HepG2 (cell line): Measurements from ENCODE around the gene RNH1. TPM values are rescaled to one million over a fixed set of nuclear protein-coding genes. Genes with fewer than 3 reads are reported as not detected.
A peak's percentile ranks its signal among the peaks of the same experiment; 100 is the strongest.

Source experiments
- ATAC-seq: fragments of 200-7000 bp; cut with Tn5 transposase; 3 replicates; pipeline ENCODE4 v1.9.1; 2020; ENCODE audit warnings: mild to moderate bottlenecking, moderate library complexity
- BruUV-seq: library from RNA; stranded (reverse); fragments of 400-500 nt; replicated peaks from 2 replicates; lab custom pipeline; 2021; lab: Mats Ljungman, UMichigan
- CTCF ChIA-PET: fragments of 300-600 bp; formaldehyde crosslinking; extraction: SDS; loops from one replicate; lab custom pipeline; 2021; ENCODE audit warnings: low total read pairs, inconsistent platforms, low intra/inter-chr PET ratio; lab: Yijun Ruan, JAX
- POLR2A ChIA-PET: fragments of 350-600 bp; sonication (Branson Sonifier 250); formaldehyde crosslinking; loops from one replicate; lab custom pipeline; 2020; ENCODE audit warnings: antibody characterized with exemption, inconsistent platforms; lab: Yijun Ruan, JAX
- DNase-seq: peaks from one replicate; pipeline ENCODE4 v3.0.0-alpha.2; 2015; ENCODE audit warnings: low spot score
- FAIRE-seq: peaks from 3 replicates; lab custom pipeline; 2011; peaks lifted over from hg19 to GRCh38; lab: Jason Lieb, UNC
- H2AFZ ChIP-seq: one replicate; pipeline ENCODE4 v1.6.1; 2011; ENCODE audit warnings: low read length, inconsistent platforms
- H3K27ac ChIP-seq: fragments of 300-600 bp; 3 replicates; pipeline ENCODE4 v1.8.0; 2011; ENCODE audit warnings: mixed run types, mild to moderate bottlenecking, mixed read lengths, low read length, inconsistent platforms; ENCODE audit not compliant: insufficient read depth; ENCODE audit errors: extremely low read length
- H3K27me3 ChIP-seq, 2 experiments: fragments of 200-600 bp in 1 of 2; 2 replicates in 1 of 2; 3 replicates in 1 of 2; pipeline versions ENCODE4 v1.6.0 to v1.8.0; 2011; ENCODE audit warnings: low read length in 2 of 2, mild to moderate bottlenecking in 2 of 2, moderate library complexity in 2 of 2, inconsistent platforms in 1 of 2; ENCODE audit not compliant: insufficient read depth in 2 of 2, control insufficient read depth in 1 of 2
- H3K36me3 ChIP-seq, 2 experiments: fragments of 200-600 bp in 1 of 2; replicated peaks in 1 of 2; 2 replicates in 1 of 2; 3 replicates in 1 of 2; pipeline versions ENCODE4 v1.5.1 to v1.8.0; 2011; ENCODE audit warnings: low read length in 2 of 2, inconsistent platforms in 1 of 2; ENCODE audit not compliant: insufficient read depth in 2 of 2, control insufficient read depth in 1 of 2
- H3K4me1 ChIP-seq: 2 replicates; pipeline ENCODE4 v1.5.1; 2012; ENCODE audit warnings: low read length, inconsistent platforms; ENCODE audit not compliant: insufficient read depth
- H3K4me2 ChIP-seq: 2 replicates; pipeline ENCODE4 v1.6.0; 2011; ENCODE audit warnings: low read depth, low read length, inconsistent platforms
- H3K4me3 ChIP-seq, 3 experiments: fragments of 200-600 bp in 1 of 3; sonication (generic), shearing (Covaris generic) in 1 of 3; replicated peaks in 1 of 3; 2 replicates each; pipeline ENCODE4 v1.5.1; 2011 to 2016; ENCODE audit warnings: low read length in 3 of 3, inconsistent platforms in 2 of 3, low read depth in 2 of 3, mild to moderate bottlenecking in 2 of 3, control low read depth in 1 of 3, mixed read lengths in 1 of 3; ENCODE audit not compliant: insufficient read depth in 1 of 3
- H3K79me2 ChIP-seq: one replicate; pipeline ENCODE4 v1.6.1; 2011; ENCODE audit warnings: low read length, inconsistent platforms; ENCODE audit not compliant: insufficient read depth
- H3K9ac ChIP-seq: 2 replicates; pipeline ENCODE4 v1.6.0; 2011; ENCODE audit warnings: mild to moderate bottlenecking, low read depth, low read length, inconsistent platforms; ENCODE audit not compliant: insufficient read depth
- H3K9me3 ChIP-seq: 2 replicates; pipeline ENCODE4 v1.5.1; 2012; ENCODE audit warnings: mild to moderate bottlenecking, low read length
- H4K20me1 ChIP-seq: 2 replicates; pipeline ENCODE4 v1.6.0; 2011; ENCODE audit warnings: inconsistent platforms, mild to moderate bottlenecking, low read length, moderate library complexity; ENCODE audit not compliant: insufficient read depth
- SETDB1 ChIP-seq: sonication (generic); formaldehyde crosslinking; IDR thresholded peaks from 2 replicates; pipeline ENCODE4 v1.5.1; 2020; ENCODE audit warnings: missing genetic modification reagents, mild to moderate bottlenecking, borderline replicate concordance
- SOX6 ChIP-seq, 2 experiments: fragments of 450-650 bp in 1 of 2; sonication (generic) in 1 of 2; formaldehyde crosslinking in 1 of 2; IDR thresholded peaks; 2 replicates each; pipeline versions ENCODE4 v1.4.0 to v1.6.1; 2017 to 2020; ENCODE audit warnings: antibody characterized with exemption in 1 of 2, mild to moderate bottlenecking in 1 of 2, missing genetic modification reagents in 1 of 2
- ZC3H13 ChIP-seq: sonication (generic); formaldehyde crosslinking; IDR thresholded peaks from 2 replicates; pipeline ENCODE4 v1.8.1; 2023; ENCODE audit warnings: mild to moderate bottlenecking, missing genetic modification reagents, moderate library complexity
- ZNF770 ChIP-seq: sonication (generic); formaldehyde crosslinking; IDR thresholded peaks from 2 replicates; pipeline ENCODE4 v1.5.0; 2020; ENCODE audit warnings: mild to moderate bottlenecking, missing genetic modification reagents
- WGBS: methylation state at CpG from one replicate; pipeline ENCODE4 v1.1.6; 2017; ENCODE audit warnings: low lambda C conversion rate; 5-methylcytosine and 5-hydroxymethylcytosine counted together
- in situ Hi-C: cut with HindIII; loops from 2 replicates; pipeline ENCODE4 v1.10.0; 2017; ENCODE audit warnings: low pct_unique_long_range_greater_than_20kb; ENCODE audit not compliant: extremely low pct_ligation_motif_present
- intact Hi-C: fragments of 100-400 bp; cut with micrococcal nuclease; formaldehyde crosslinking; loops from one replicate; pipeline ENCODE4 v1.10.0; 2022; ENCODE audit not compliant: unreplicated experiment
- polyA plus RNA-seq, 8 experiments: library from polyadenylated mRNA; depleted of rRNA in 3 of 8; stranded (reverse) in 7 of 8; unstranded in 1 of 8; fragments of >200 nt; fragmentation: Illumina TruSeq in 4 of 8; extraction: Trizol in 4 of 8; gene quantifications; 2 replicates each; pipeline versions ENCODE4 v1.2.1 to v1.2.3, GENCODE V29; 2011 to 2016; ENCODE audit warnings: low read depth in 4 of 8, missing spikeins in 1 of 8, mixed read lengths in 1 of 8; ENCODE audit not compliant: insufficient read depth in 1 of 8
- total RNA-seq, 5 experiments: library from RNA; depleted of rRNA; stranded (reverse); fragments of >200 nt; fragmentation: Illumina TruSeq; extraction: Trizol; gene quantifications; 2 replicates each; pipeline ENCODE4 v1.2.3, GENCODE V29; 2016; ENCODE audit warnings: low read depth in 1 of 5
- TF ChIP-seq, protein P1 (sequence below): sonication (generic); formaldehyde crosslinking; IDR thresholded peaks from 2 replicates; pipeline ENCODE4 v1.4.0; 2020; ENCODE audit warnings: missing genetic modification reagents, mild to moderate bottlenecking, borderline replicate concordance

Gene RNH1
- total and polyA plus RNA-seq, 2 of the 13 experiments (the other 11 are each of a cell fraction or from before 2014, with no cell fraction given), result 36.0 to 74.1 TPM

- CTCF ChIA-PET, result no interaction called here
- ATAC-seq (no peak), DNase-seq (no peak), FAIRE-seq (no peak)
- 90% methylated on average over 18 of the region's 23 CpGs for WGBS
- Histone ChIP-seq H4K20me1 (no peaks in the 10 kb centered on the region), H3K79me2 (peaks cover 47% of the 10 kb centered on the region), H3K4me2 (no peak overlapping the region), H3K27ac (no peak overlapping the region), H3K9ac (no peak overlapping the region), H3K4me3 (no peak overlapping the region), H2AFZ (no peak overlapping the region), H3K36me3 (peaks cover 22 to 55% of the 10 kb centered on the region in 2 experiments), H3K27me3 (no peaks in the 10 kb centered on the region; a peak in 1 of 5 replicates), H3K4me1 (peaks cover 1% of the 10 kb centered on the region), H3K9me3 (no peaks in the 10 kb centered on the region)
- BruUV-seq, result no TSS peak
- POLR2A ChIA-PET, result interaction anchor here (0.9 to 1.2 kb wide), 2 partner anchors 9 to 50 kb away, joined by 3 to 4 read pairs; partner anchors contain the start of gene RNH1
- TF ChIP-seq SETDB1 (CRISPR knock-in tag) (no peak), ZNF770 (CRISPR knock-in tag) (peak; percentile 28; the same call in 1 of the 2 replicates)
- in situ Hi-C loops (no loop called here), intact Hi-C loops (no loop called here)
Observed at GRCh38 chr11:457111-457760, 49.8 kb downstream of the RNH1 start.

DNA sequence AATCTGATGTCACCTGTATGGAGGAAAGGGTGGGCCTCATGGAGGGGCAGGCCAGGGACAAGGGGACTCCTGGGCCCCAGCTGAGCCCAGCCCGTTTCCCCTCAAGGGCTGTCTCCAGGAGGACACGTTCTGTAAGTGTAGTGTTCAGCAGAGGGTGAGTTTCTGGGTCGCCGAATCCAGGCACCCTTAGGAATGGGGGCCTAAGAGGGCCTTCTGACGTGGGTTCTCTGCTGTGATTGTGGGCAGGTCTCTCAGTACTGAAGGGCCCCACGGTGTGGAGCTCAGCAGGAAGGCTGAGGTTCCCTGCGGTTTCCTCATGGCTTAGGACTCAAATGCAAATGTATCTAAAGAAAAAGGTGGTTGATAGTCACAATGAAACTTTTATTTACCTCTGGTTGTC lies 50.5 kb downstream of the RNH1 start:
- ChIA-PET POLR2A (interaction anchor here (0.9 to 1.2 kb wide), 2 partner anchors 8 to 50 kb away, joined by 3 to 4 read pairs; partner anchors contain the start of gene RNH1), CTCF (no interaction called here)
- peaks cover 18 to 53% of the 10 kb centered on the region in 2 experiments for H3K36me3 ChIP-seq
- no TSS peak for BruUV-seq
- no peak overlapping the region for H2AFZ ChIP-seq
- no peak overlapping the region for H3K9ac ChIP-seq
- TF ChIP-seq SOX6 (IDR thresholded peaks at IDR 0.05), result no peak
- TF ChIP-seq SOX6 (CRISPR knock-in tag; IDR thresholded peaks at IDR 0.05), result no peak
- TF ChIP-seq ZC3H13 (CRISPR knock-in tag), result no peak
- TF ChIP-seq, protein P1, sequence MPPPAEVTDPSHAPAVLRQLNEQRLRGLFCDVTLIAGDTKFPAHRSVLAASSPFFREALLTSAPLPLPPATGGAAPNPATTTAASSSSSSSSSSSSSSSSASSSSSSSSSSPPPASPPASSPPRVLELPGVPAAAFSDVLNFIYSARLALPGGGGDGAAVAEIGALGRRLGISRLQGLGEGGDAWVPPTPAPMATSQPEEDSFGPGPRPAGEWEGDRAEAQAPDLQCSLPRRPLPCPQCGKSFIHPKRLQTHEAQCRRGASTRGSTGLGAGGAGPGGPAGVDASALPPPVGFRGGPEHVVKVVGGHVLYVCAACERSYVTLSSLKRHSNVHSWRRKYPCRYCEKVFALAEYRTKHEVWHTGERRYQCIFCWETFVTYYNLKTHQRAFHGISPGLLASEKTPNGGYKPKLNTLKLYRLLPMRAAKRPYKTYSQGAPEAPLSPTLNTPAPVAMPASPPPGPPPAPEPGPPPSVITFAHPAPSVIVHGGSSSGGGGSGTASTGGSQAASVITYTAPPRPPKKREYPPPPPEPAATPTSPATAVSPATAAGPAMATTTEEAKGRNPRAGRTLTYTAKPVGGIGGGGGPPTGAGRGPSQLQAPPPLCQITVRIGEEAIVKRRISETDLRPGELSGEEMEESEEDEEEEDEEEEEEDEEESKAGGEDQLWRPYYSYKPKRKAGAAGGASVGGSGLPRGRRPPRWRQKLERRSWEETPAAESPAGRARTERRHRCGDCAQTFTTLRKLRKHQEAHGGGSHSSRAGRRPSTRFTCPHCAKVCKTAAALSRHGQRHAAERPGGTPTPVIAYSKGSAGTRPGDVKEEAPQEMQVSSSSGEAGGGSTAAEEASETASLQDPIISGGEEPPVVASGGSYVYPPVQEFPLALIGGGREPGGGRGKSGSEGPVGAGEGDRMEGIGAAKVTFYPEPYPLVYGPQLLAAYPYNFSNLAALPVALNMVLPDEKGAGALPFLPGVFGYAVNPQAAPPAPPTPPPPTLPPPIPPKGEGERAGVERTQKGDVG (CRISPR knock-in tag), result no peak
- H3K4me3 ChIP-seq, result no peak overlapping the region
- H3K79me2 ChIP-seq, result peaks cover 54% of the 10 kb centered on the region
- in situ Hi-C loops (no loop called here), intact Hi-C loops (no loop called here)
- WGBS, result 85% methylated on average over 4 of the region's 7 CpGs
- H3K27me3 ChIP-seq, result no peaks in the 10 kb centered on the region; a peak in 1 of 5 replicates
- no peak for FAIRE-seq
- DNase-seq, result no peak
- no peak for ATAC-seq
- H4K20me1 ChIP-seq, result no peaks in the 10 kb centered on the region
- H3K4me2 ChIP-seq, result no peak overlapping the region
- H3K4me1 ChIP-seq, result peaks cover 8% of the 10 kb centered on the region
- no peak overlapping the region for H3K27ac ChIP-seq
- no peaks in the 10 kb centered on the region for H3K9me3 ChIP-seq
